Tibial nerve (tissue), 4 donors: Measurements from ENCODE around the gene PCOLCE2.

Experiments
- EP300 ChIP-seq, 2 donors: sonication (generic); formaldehyde crosslinking; IDR thresholded peaks; one replicate each; pipeline ENCODE4 v1.6.1; 2017; ENCODE audit warnings: antibody characterized with exemption in 2 of 2, mild to moderate bottlenecking in 1 of 2
- TF ChIP-seq, protein P1 (sequence below), 5 experiments: fragments of 200-600 bp in 3 of 5; fragments of 450-650 bp in 2 of 5; sonication (generic) in 3 of 5; IDR thresholded peaks; one replicate each; pipeline ENCODE4 v1.5.1; 2016 to 2019; ENCODE audit warnings: antibody characterized with exemption in 5 of 5, mild to moderate bottlenecking in 3 of 5, moderate library complexity in 2 of 5

DNA sequence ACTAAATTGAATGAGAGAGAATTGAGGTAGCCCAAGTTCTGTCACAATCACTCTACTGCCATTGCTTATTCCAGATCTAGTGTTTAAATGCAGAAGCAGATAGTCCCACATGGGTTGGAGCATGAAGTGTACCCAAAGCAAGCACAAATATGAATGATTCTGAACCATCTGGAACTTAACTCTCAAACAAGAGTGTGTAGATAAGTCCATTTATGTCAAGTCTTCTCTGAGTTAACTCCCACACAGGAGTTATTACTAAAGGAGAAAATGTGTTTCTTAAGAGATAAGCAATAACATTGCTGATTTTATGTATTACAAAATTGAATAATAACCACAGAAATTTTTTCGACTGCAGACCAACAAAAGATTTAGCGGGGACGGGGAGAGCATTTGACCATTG lies 41.0 kb upstream of the PCOLCE2 start:
- TF ChIP-seq, protein P1, sequence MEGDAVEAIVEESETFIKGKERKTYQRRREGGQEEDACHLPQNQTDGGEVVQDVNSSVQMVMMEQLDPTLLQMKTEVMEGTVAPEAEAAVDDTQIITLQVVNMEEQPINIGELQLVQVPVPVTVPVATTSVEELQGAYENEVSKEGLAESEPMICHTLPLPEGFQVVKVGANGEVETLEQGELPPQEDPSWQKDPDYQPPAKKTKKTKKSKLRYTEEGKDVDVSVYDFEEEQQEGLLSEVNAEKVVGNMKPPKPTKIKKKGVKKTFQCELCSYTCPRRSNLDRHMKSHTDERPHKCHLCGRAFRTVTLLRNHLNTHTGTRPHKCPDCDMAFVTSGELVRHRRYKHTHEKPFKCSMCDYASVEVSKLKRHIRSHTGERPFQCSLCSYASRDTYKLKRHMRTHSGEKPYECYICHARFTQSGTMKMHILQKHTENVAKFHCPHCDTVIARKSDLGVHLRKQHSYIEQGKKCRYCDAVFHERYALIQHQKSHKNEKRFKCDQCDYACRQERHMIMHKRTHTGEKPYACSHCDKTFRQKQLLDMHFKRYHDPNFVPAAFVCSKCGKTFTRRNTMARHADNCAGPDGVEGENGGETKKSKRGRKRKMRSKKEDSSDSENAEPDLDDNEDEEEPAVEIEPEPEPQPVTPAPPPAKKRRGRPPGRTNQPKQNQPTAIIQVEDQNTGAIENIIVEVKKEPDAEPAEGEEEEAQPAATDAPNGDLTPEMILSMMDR (IDR thresholded peaks at IDR 0.05): no peak
- TF ChIP-seq EP300 (IDR thresholded peaks at IDR 0.05): no peak
